Endometrial microvascular endothelial cells (primary cell): Measurements from ENCODE around the gene CCDC71. TPM values are rescaled to one million over a fixed set of nuclear protein-coding genes. Genes with fewer than 3 reads are reported as not detected.

ENCODE experiments used
- in situ Hi-C: cut with HindIII; loops from 2 replicates; pipeline ENCODE4 v1.10.0; 2017; ENCODE audit warnings: low sequenced_read_pairs, low pct_unique_long_range_greater_than_20kb; ENCODE audit errors: inconsistent ontology term
- total RNA-seq: library from RNA; depleted of rRNA; stranded (reverse); fragments of >200 nt; gene quantifications from one replicate; pipeline ENCODE4 v1.2.3, GENCODE V29; 2015; ENCODE audit errors: inconsistent ontology term

CCDC71 gene
- total RNA-seq = 26.7 TPM

DNA sequence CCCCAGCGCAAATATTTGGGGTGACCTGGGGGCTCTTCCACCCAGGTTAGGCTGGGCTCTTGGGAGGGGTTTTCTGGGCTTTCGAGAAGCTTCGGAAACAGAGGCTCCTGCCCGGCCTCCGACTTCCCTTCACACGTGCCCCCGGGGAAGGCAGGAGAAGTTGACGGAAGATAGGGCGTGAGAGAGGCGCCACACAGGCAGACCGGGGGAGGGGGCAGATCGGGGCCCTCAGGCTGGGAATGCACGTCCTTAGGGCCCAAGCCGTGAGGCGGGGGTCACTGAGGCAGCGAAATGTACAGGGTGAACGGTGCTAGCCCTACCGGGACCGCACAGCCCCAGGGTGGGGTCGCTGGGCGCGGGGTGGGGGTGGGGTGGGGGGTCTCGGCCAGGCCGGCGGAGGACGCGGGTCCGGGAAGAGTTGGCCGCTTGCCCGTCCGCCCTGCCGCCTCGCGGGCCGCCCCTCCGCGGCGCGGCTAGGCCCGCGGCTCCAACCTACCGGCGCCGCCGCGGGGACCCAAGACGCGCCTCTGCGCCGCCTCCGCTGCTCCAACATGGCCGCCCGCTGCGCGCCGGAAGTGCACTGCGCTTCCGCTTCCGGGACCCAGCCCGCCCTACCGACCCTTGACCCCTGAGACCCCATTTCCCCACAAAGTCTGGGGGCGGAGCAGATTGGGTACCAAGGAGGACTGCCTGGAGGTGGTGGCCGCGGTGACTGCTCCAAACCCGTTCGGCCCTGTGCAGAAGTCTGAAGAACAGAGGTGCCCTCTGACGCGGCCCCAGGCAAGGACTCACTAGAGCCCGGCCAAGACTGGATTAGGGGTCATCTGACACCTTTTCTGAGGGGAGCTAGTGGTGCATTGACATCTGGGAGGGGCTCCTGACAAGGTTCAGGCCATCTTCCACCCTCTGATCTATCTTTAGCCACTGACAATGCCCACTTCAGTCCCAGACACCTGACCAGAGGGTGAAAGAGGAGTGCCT is at the start of gene CCDC71:
TSS of gene CCDC71 (minus strand) at position 561 of the 981 bp plus-strand sequence. CDS start 2,123 bp downstream, outside the sequence.
- in situ Hi-C loops = no loop called here

GRCh38 chr3:49213998-49214397 is 47.9 kb upstream of the CCDC71 start:
- in situ Hi-C loops = no loop called here

DNA sequence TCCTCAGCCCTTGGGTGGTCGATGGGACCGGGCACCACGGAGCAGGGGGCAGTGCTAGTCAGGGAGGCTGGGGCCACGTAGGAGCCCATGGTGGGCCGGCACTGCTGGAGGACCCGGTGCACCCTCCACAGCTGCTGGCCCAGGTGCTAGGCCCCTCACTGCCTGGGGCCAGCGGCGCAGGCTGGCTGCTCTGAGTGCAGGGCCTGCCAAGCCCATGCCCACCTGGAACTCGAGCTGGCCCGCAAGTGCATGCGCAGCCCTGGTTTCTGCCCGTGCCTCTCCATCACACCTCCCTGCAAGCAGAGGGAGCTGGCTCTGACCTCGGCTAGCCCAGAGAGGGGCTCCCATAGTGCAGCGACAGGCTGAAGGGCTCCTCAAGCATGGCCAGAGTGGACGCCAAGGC is 47.4 kb upstream of the CCDC71 start:
- in situ Hi-C loops = no loop called here

DNA sequence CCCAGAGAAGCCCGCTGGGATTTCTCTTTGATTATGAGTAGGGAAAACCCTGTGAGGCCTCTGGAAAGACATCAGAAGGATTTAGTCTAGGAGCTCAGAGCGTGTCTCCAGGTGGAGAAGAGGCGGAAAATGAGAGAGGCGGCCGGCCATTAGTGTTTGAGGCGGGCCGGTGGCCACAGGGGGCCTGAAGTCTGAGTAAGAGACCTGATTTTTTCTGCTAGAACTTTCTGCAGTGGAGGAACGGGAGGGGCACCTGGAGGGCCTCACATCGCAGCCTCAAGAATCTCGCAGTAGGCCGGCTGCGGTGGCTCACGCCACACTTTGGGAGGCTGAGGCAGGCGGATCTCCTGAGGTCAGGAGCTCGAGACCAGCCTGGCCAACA is 33.8 kb upstream of the CCDC71 start:
- in situ Hi-C loops = no loop called here

- in situ Hi-C loops = no loop called here
Measured at GRCh38 chr3:49199239-49199899, 33.2 kb upstream of the CCDC71 start.

DNA sequence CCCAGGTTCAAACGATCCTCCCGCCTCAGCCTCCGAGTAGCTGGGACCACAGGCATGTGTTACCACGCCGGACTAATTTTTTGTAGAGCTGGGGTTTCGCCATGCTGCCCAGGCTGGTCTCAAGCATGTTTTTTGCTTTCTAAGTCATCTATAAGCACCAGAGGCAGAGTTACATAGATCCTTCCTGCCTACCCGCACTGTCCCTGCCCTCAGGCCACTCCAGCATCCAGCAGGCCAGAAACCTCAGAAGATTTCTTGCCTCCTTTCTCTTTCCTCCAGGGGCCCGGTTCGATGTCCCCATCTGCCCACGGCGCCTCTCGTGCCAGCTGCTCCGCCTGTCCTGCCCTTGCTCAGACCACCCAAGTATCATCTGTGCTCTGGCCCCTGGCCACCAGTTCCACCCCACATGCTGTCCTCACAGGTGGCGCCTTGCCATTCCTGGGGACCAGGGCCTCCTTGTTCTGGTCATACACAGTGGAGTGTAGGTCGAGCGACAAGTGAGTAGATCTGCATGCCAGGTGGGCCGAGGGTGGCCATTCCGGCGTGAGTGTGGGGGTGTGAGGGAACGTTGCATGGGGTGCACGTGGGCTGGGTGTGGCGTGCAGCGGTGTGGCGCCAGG is 32.6 kb upstream of the CCDC71 start:
- in situ Hi-C loops = no loop called here

DNA sequence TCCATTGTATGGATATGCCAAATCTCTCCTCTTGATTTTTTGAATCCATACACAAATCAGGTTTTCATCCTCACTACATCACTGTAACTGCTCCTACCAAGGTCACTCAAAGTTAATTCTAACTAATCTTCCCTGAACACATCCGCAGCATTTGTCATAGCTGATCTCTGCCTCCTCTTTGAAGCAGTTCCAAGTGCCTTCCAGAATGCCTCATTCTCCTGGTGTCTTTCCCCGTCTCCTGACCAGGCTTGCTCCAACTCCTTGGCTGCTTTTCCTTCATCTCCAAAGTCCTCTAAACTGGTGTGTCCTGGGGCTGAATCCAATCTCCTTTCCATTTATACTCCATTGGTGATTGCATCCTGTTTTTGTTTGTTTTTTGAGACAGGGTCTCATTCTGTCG is 32.0 kb upstream of the CCDC71 start:
- in situ Hi-C loops = no loop called here

- in situ Hi-C loops = no loop called here
Measured at GRCh38 chr3:49191741-49192140, 25.6 kb upstream of the CCDC71 start.

GRCh38 chr3:49183873-49184272 is 17.7 kb upstream of the CCDC71 start:
- in situ Hi-C loops = no loop called here

GRCh38 chr3:49182682-49183081 is 16.6 kb upstream of the CCDC71 start:
- in situ Hi-C loops = no loop called here

- in situ Hi-C loops = no loop called here
Measured at GRCh38 chr3:49181351-49181750, 15.2 kb upstream of the CCDC71 start.

GRCh38 chr3:49180116-49180515 is 14.0 kb upstream of the CCDC71 start:
- in situ Hi-C loops = no loop called here

GRCh38 chr3:49177073-49177472 is 10.9 kb upstream of the CCDC71 start:
- in situ Hi-C loops = no loop called here

- in situ Hi-C loops = no loop called here
Measured at GRCh38 chr3:49175530-49175929, 9.4 kb upstream of the CCDC71 start.

- in situ Hi-C loops = no loop called here
Measured at GRCh38 chr3:49174397-49174985, 8.4 kb upstream of the CCDC71 start.

DNA sequence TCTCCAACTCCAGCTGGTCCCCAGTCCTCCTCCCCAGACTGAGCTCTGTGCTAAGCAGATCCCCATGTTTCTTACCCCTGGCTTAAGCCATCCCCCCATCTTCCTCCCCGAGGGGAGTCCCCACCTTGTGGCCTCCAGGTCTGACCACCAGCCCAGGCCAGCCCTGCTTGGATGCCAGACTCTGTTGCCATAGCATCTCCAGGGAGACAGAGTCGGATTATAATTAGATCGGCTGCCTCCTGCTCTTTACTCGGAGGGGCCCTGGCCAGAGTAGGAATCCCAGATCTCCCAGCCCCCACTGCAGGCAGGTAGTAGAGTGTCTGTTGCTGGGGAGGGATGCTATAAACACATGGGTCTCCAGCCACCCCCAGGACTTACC is 7.7 kb upstream of the CCDC71 start:
- in situ Hi-C loops = no loop called here

- in situ Hi-C loops = no loop called here
Measured at GRCh38 chr3:49173116-49173791, 7.1 kb upstream of the CCDC71 start.

- in situ Hi-C loops = no loop called here
Measured at GRCh38 chr3:49172551-49173041, 6.5 kb upstream of the CCDC71 start.
